HL-60 (cell line): ENCODE measurements around the gene VASP.

ENCODE experiments used
- DNase-seq, 2 experiments: peaks; one replicate each; pipeline ENCODE4 v3.0.0-alpha.2; 2010 to 2020; ENCODE audit warnings: low read depth in 1 of 2, low spot score in 1 of 2
- H3K27ac ChIP-seq: fragments of 250-450 bp; sonication (Bioruptor Pico); replicated peaks from 2 replicates; pipeline ENCODE4 v1.5.1; 2020; ENCODE audit warnings: mild to moderate bottlenecking, moderate library complexity
- H3K27me3 ChIP-seq: fragments of 250-450 bp; sonication (Bioruptor Pico); 2 replicates; pipeline ENCODE4 v1.5.1; 2021; ENCODE audit warnings: mild to moderate bottlenecking, moderate library complexity; ENCODE audit not compliant: insufficient read depth, poor library complexity, severe bottlenecking
- H3K4me3 ChIP-seq: replicated peaks from 2 replicates; pipeline ENCODE4 v1.5.1; 2011; ENCODE audit warnings: mild to moderate bottlenecking, control low read depth, low read length; ENCODE audit not compliant: insufficient read depth
- GABPA ChIP-seq: IDR thresholded peaks from 2 replicates; pipeline ENCODE4 v1.6.1; 2012; ENCODE audit warnings: low read depth
- POLR2AphosphoS5 ChIP-seq: IDR thresholded peaks from 2 replicates; pipeline ENCODE4 v1.6.1; 2012; ENCODE audit warnings: low read depth
- SPI1 ChIP-seq: IDR thresholded peaks from 2 replicates; pipeline ENCODE4 v1.6.1; 2012; ENCODE audit warnings: low read depth, mild to moderate bottlenecking, borderline replicate concordance
- TF ChIP-seq, protein P1 (sequence below): IDR thresholded peaks from one replicate; pipeline ENCODE4 v1.5.1; 2011; ENCODE audit warnings: low read length, control low read depth, inconsistent platforms; ENCODE audit not compliant: insufficient read depth
- TF ChIP-seq, protein P2 (sequence below): IDR thresholded peaks from 2 replicates; pipeline ENCODE4 v1.6.1; 2012; ENCODE audit warnings: low read depth; ENCODE audit not compliant: insufficient replicate concordance

VASP gene

DNA sequence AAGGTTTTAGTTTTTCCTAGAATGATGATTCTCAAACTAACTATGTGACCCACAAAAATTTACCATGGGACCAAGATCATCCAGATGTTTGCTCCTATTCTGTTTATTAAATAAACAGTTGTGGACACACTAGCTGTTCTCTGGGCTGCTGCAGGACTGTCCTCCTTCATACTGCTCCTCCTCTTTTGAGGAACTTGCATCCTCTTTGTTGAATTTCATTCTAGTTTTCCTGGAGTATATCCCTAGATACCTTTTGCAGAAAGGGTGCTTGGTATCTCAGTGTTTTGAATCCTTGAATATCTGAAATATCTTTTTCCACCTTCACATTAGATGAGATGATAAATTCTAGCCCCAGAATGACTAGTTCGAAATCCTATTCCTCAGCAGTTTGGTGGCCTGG is 24.1 kb downstream of the VASP start:
- Histone ChIP-seq H3K4me3 (no peak overlapping the region), H3K27ac (no peak overlapping the region), H3K27me3 (no peaks in the 10 kb centered on the region)
- TF ChIP-seq POLR2AphosphoS5 = no peak
- TF ChIP-seq, protein P1, sequence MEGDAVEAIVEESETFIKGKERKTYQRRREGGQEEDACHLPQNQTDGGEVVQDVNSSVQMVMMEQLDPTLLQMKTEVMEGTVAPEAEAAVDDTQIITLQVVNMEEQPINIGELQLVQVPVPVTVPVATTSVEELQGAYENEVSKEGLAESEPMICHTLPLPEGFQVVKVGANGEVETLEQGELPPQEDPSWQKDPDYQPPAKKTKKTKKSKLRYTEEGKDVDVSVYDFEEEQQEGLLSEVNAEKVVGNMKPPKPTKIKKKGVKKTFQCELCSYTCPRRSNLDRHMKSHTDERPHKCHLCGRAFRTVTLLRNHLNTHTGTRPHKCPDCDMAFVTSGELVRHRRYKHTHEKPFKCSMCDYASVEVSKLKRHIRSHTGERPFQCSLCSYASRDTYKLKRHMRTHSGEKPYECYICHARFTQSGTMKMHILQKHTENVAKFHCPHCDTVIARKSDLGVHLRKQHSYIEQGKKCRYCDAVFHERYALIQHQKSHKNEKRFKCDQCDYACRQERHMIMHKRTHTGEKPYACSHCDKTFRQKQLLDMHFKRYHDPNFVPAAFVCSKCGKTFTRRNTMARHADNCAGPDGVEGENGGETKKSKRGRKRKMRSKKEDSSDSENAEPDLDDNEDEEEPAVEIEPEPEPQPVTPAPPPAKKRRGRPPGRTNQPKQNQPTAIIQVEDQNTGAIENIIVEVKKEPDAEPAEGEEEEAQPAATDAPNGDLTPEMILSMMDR = no peak
- TF ChIP-seq, protein P2, sequence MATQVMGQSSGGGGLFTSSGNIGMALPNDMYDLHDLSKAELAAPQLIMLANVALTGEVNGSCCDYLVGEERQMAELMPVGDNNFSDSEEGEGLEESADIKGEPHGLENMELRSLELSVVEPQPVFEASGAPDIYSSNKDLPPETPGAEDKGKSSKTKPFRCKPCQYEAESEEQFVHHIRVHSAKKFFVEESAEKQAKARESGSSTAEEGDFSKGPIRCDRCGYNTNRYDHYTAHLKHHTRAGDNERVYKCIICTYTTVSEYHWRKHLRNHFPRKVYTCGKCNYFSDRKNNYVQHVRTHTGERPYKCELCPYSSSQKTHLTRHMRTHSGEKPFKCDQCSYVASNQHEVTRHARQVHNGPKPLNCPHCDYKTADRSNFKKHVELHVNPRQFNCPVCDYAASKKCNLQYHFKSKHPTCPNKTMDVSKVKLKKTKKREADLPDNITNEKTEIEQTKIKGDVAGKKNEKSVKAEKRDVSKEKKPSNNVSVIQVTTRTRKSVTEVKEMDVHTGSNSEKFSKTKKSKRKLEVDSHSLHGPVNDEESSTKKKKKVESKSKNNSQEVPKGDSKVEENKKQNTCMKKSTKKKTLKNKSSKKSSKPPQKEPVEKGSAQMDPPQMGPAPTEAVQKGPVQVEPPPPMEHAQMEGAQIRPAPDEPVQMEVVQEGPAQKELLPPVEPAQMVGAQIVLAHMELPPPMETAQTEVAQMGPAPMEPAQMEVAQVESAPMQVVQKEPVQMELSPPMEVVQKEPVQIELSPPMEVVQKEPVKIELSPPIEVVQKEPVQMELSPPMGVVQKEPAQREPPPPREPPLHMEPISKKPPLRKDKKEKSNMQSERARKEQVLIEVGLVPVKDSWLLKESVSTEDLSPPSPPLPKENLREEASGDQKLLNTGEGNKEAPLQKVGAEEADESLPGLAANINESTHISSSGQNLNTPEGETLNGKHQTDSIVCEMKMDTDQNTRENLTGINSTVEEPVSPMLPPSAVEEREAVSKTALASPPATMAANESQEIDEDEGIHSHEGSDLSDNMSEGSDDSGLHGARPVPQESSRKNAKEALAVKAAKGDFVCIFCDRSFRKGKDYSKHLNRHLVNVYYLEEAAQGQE = no peak
- no peak for TF ChIP-seq GABPA
- DNase-seq = no peak

DNA sequence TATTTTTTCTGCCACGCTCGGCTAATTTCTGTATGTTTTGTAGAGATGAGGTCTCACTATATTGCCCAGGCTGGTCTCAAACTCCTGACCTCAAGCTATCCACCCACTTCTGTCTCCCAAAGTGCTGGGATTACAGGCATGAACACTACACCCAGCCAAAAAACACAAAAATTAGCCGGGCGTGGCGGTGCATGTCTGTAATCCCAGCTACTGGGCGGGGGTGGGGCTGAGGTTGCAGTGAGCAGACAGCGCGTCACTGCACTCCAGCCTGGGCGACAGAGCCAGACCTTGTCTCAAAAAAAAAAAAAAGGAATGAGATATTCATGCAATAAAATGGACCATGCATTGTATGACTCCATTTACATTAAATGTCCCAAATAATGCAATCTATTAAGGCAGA is 32.2 kb downstream of the VASP start:
- Histone ChIP-seq H3K4me3 (no peak overlapping the region), H3K27ac (no peak overlapping the region), H3K27me3 (no peaks in the 10 kb centered on the region)
- no peak for DNase-seq
- TF ChIP-seq, protein P1 = no peak
- TF ChIP-seq POLR2AphosphoS5 = no peak
- TF ChIP-seq, protein P2 = no peak

DNA sequence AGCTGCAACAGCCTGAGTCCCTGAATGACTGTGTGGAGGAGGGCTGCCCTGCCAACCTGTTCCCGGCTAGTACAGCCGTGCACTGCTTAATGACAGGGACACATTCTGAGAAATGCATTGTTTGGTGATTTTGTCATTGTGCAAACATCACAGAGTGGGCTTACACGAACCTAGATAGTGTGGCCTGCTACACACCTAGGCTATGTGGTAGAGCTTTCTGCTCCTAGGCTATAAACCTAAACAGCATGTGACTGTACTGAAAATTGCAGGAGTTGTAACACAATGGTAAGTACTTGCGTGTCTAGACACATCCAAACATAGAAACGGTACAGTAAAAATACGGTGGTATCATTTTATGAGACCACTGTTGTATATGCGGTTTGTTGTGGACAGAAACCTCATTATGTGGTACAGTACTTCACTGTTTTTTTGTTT is 35.0 kb downstream of the VASP start:
- Histone ChIP-seq H3K27ac (no peak overlapping the region), H3K4me3 (no peak overlapping the region), H3K27me3 (no peaks in the 10 kb centered on the region)
- TF ChIP-seq POLR2AphosphoS5 = no peak
- TF ChIP-seq SPI1 = no peak
- TF ChIP-seq GABPA = no peak
- TF ChIP-seq, protein P2 = no peak
- TF ChIP-seq, protein P1 = no peak
- DNase-seq = no peak
